WTC11 (cell line): Measurements from ENCODE around the gene DNAAF5.

Source experiments
- FOXJ3 ChIP-seq: sonication (generic); formaldehyde crosslinking; IDR thresholded peaks from 2 replicates; pipeline ENCODE4 v1.9.0; 2021; ENCODE audit warnings: missing genetic modification reagents, mild to moderate bottlenecking, borderline replicate concordance
- TEAD4 ChIP-seq: sonication (generic); formaldehyde crosslinking; IDR thresholded peaks from 2 replicates; pipeline ENCODE4 v1.8.0; 2022; ENCODE audit warnings: mild to moderate bottlenecking, missing genetic modification reagents
- ZNF671 ChIP-seq: fragments of 250-450 bp; sonication (Bioruptor Pico); IDR thresholded peaks from 2 replicates; pipeline ENCODE4 v1.8.0; 2021; ENCODE audit warnings: mild to moderate bottlenecking
- TF ChIP-seq, protein P1 (sequence below): sonication (generic); formaldehyde crosslinking; conservative IDR thresholded peaks from 2 replicates; pipeline ENCODE4 v1.8.1; 2022; ENCODE audit warnings: mild to moderate bottlenecking, missing genetic modification reagents
- TF ChIP-seq, protein P2 (sequence below): sonication (generic); formaldehyde crosslinking; IDR thresholded peaks from 2 replicates; pipeline ENCODE4 v1.8.1; 2023; ENCODE audit warnings: mild to moderate bottlenecking, missing genetic modification reagents

DNA sequence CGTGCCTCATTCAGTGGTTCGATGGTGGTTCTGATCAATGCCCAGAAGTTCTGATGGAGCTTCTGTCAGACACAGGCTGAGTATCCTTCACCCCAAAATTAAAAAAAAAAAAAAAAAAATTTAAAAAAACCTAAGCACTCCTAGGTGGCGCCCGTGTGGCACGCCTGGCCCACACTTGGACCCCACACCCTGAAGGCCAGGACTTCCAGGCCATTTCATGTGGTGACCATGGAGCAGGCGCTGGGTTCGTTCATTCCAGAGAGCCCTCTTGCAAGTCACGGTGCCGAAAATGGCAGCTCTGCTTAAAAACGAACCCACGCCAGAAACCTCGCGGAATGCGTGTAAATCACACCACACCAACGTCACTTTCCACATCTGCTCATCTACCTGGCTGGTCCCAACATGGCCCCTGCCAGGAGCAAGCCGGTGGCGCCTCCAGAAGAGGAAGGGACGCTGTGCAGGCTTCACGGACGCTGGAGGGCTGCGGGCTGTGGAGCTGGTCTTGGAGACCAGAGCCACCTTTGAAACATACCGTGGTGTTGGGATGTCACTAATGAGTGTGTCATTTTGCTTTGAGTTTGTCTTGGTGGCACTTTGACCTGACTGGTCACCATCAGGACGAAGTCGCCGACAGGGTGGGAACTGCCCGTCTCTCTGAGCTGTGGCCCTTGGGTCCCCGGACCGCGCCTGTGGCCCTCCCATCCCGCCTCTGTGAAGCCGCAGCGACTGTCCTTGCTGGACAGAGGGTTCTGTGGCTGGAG is 46.5 kb downstream of the DNAAF5 start:
- TF ChIP-seq ZNF671 (CRISPR knock-in tag) (no peak), FOXJ3 (no peak), TEAD4 (no peak)
- TF ChIP-seq, protein P1, sequence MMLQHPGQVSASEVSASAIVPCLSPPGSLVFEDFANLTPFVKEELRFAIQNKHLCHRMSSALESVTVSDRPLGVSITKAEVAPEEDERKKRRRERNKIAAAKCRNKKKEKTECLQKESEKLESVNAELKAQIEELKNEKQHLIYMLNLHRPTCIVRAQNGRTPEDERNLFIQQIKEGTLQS (CRISPR knock-in tag): no peak
- TF ChIP-seq, protein P2, sequence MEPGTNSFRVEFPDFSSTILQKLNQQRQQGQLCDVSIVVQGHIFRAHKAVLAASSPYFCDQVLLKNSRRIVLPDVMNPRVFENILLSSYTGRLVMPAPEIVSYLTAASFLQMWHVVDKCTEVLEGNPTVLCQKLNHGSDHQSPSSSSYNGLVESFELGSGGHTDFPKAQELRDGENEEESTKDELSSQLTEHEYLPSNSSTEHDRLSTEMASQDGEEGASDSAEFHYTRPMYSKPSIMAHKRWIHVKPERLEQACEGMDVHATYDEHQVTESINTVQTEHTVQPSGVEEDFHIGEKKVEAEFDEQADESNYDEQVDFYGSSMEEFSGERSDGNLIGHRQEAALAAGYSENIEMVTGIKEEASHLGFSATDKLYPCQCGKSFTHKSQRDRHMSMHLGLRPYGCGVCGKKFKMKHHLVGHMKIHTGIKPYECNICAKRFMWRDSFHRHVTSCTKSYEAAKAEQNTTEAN (CRISPR knock-in tag): no peak
